Measurements from ENCODE around the gene CHCHD6.

DNA sequence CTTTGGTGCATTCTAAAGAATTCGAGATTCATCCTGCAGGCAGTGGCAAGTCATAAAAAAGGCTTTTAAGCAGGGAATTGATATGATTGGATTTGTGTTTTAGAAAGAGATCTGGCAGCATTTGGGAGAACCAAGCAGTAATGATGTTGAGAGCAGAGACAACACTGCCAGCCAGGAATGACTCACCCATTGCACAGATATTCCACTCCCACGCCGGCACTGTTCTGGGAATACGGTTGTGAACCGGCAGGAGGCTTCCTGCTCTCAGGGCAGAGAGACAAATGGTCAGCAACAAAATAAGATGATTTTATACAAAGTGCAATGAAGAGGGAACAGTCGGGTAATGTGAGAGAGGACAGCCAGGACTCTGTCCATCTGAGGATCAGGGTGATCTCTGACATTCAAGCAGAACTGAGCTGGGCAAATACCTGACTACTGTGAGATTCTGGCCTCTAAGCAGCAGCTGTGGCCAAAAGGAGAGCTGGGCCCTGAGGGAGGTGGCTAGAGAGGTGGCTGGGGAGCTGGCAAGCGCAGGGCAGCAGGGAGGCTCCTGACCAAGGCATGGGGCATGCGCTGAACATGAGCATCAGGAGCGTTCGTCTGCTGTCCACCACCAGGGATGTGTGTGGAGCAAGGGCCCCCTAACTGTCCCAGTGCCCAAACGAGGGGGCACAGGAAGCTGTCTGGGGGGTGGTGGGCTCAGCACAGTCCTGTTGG, 222.8 kb downstream of the CHCHD6 start:
- TF ChIP-seq POLR2A (IDR thresholded peaks at IDR 0.05) = no peak
- TF ChIP-seq, protein P1, sequence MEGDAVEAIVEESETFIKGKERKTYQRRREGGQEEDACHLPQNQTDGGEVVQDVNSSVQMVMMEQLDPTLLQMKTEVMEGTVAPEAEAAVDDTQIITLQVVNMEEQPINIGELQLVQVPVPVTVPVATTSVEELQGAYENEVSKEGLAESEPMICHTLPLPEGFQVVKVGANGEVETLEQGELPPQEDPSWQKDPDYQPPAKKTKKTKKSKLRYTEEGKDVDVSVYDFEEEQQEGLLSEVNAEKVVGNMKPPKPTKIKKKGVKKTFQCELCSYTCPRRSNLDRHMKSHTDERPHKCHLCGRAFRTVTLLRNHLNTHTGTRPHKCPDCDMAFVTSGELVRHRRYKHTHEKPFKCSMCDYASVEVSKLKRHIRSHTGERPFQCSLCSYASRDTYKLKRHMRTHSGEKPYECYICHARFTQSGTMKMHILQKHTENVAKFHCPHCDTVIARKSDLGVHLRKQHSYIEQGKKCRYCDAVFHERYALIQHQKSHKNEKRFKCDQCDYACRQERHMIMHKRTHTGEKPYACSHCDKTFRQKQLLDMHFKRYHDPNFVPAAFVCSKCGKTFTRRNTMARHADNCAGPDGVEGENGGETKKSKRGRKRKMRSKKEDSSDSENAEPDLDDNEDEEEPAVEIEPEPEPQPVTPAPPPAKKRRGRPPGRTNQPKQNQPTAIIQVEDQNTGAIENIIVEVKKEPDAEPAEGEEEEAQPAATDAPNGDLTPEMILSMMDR (IDR thresholded peaks at IDR 0.05) = no peak

Data from right lobe of liver (tissue), 4 donors.